Mammary epithelial cell (primary cell): ENCODE measurements around the gene NKX6-1.

Experiments used
- EZH2 ChIP-seq: IDR thresholded peaks from 2 replicates; pipeline ENCODE4 v1.6.1; 2012; ENCODE audit warnings: low read length, inconsistent platforms, borderline replicate concordance
- TF ChIP-seq, protein P1 (sequence below), 2 donors: IDR thresholded peaks in 1 of 2; conservative IDR thresholded peaks in 1 of 2; 2 replicates each; pipeline ENCODE4 v1.5.1; 2011 to 2012; ENCODE audit warnings: inconsistent platforms in 2 of 2, low read length in 2 of 2, mild to moderate bottlenecking in 2 of 2, control low read depth in 1 of 2, low read depth in 1 of 2; ENCODE audit not compliant: insufficient read depth in 1 of 2; ENCODE audit errors: extremely low read depth in 1 of 2

DNA sequence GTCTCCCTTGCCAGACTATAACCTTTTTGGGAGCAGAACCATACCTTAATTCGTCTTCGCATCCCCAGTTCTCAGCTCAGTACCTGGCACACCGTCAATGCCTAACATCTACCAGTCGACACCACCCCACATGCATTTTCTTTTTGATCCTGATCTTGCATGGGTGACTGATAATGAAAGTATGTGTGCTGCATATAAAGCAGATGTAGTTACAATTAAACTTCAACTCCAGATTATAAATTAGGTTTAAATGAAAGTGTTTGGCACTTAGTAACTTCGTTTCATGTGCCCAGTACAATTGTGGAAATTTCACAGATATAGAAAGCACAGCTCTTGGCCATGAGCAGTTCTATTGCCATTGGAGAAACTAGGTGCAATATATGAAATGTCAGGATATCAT lies 8.8 kb upstream of the NKX6-1 start:
- TF ChIP-seq, protein P1, sequence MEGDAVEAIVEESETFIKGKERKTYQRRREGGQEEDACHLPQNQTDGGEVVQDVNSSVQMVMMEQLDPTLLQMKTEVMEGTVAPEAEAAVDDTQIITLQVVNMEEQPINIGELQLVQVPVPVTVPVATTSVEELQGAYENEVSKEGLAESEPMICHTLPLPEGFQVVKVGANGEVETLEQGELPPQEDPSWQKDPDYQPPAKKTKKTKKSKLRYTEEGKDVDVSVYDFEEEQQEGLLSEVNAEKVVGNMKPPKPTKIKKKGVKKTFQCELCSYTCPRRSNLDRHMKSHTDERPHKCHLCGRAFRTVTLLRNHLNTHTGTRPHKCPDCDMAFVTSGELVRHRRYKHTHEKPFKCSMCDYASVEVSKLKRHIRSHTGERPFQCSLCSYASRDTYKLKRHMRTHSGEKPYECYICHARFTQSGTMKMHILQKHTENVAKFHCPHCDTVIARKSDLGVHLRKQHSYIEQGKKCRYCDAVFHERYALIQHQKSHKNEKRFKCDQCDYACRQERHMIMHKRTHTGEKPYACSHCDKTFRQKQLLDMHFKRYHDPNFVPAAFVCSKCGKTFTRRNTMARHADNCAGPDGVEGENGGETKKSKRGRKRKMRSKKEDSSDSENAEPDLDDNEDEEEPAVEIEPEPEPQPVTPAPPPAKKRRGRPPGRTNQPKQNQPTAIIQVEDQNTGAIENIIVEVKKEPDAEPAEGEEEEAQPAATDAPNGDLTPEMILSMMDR (conservative IDR thresholded peaks at IDR 0.05 in 1 of 2, IDR thresholded peaks at IDR 0.05 in 1 of 2; ENCODE audit: extremely low read depth in 1 of 2, insufficient read depth in 1 of 2, low read depth in 1 of 2, low read length in 2 of 2): no peak
- TF ChIP-seq EZH2: no peak
